ENCODE results near the gene CHRDL2. TPM values are rescaled to one million over a fixed set of nuclear protein-coding genes. Genes with fewer than 3 reads are reported as not detected.
"Not testable (repeated sequence)": the region's sequence is repeated elsewhere in the genome, so short reads cannot be mapped to it uniquely, and the experiment has no call there.

CHRDL2 gene
- total and polyA plus RNA-seq, 9 donors = 0.22 to 12.3 (median 2.7) TPM; not detected in 4

- TF ChIP-seq EP300 (IDR thresholded peaks at IDR 0.05) (no peak), CTCF (IDR thresholded peaks at IDR 0.05) (no peak), POLR2A (IDR thresholded peaks at IDR 0.05) (no peak)
- intact Hi-C loops (cut with DNase I) = no loop called here
- Histone ChIP-seq H3K9me3 (no peaks in the 10 kb centered on the region), H3K27ac (no peak overlapping the region), H3K4me3 (no peak overlapping the region), H3K4me1 (ENCODE audit: insufficient read depth) (peaks cover 6% of the 10 kb centered on the region), H3K27me3 (no peaks in the 10 kb centered on the region), H3K36me3 (no peaks in the 10 kb centered on the region)
- DNase-seq = no peak
- WGBS, 3 donors = 43 to 52% (median 48%) methylated on average over 1 of the region's 1 CpG
Measured at GRCh38 chr11:74755395-74755995, 24.3 kb upstream of the CHRDL2 start.

DNA sequence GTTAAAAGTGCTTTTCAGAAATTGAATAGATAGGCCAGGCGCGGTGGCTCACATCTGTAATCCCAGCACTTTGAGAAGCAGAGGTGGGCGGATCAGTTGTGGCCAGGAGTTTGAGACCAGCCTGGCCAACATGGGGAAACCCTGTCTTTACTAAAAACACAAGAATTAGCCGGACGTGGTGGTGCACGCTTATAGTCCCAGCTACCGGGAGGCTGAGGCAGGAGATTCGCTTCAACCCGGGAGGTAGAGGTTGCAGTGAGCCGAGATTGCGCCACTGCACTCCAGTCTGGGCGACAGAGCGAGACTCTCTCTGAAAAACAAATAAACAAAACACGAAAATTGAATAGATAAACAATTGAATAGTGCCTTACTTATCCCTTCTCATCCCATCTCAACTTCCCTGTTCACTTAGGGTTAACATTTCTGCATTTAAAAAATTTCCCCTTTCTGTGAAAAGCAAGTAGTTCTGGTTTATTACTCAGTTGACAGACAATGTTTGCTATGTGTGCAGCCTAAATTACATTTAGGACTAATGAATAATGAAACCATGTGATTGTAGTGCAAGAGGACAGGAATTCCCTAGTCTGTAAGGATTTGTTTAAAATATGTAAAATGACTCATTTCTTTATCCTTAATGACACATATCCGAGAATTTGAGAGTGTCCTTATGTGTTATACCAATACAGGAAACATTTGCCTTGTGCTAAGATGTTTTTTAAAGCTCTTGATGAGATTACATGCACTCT is 23.5 kb upstream of the CHRDL2 start:
- TF ChIP-seq CTCF (IDR thresholded peaks at IDR 0.05) = no peak
- TF ChIP-seq POLR2A (IDR thresholded peaks at IDR 0.05) = no peak
- TF ChIP-seq EP300 (IDR thresholded peaks at IDR 0.05) = no peak
- H3K36me3 ChIP-seq = no peaks in the 10 kb centered on the region
- peaks cover 6% of the 10 kb centered on the region for H3K4me1 ChIP-seq (ENCODE audit: insufficient read depth)
- H3K27me3 ChIP-seq = no peaks in the 10 kb centered on the region
- 75 to 83% (median 76%) methylated on average over 15 of the region's 15 CpGs for WGBS, 3 donors
- H3K9me3 ChIP-seq = no peaks in the 10 kb centered on the region
- no peak overlapping the region for H3K4me3 ChIP-seq
- no peak overlapping the region for H3K27ac ChIP-seq
- intact Hi-C loops (cut with DNase I) = no loop called here
- no peak for DNase-seq

DNA sequence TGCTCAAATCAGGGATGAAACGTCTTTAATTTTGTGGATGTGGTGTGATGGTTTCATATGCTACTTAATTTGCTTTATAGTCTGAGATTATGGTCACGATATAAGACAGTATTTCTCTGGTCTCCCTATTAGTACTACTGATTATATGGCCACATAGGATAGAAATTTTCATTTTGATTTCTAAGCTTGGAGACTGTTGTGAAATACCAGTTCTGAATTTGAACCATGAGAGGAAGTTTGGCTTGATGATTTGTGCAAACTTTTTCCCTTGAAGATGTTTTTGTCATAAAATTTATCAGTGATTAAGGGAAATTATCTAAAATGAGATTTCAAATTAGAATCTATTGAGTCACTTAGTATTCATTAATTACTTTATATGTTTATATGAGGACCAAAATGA is 20.1 kb upstream of the CHRDL2 start:
- H3K27me3 ChIP-seq = no peaks in the 10 kb centered on the region
- TF ChIP-seq EP300 (IDR thresholded peaks at IDR 0.05) (no peak), POLR2A (IDR thresholded peaks at IDR 0.05) (no peak), CTCF (IDR thresholded peaks at IDR 0.05) (no peak)
- no peak overlapping the region for H3K27ac ChIP-seq
- H3K4me3 ChIP-seq = no peak overlapping the region
- peaks cover 9% of the 10 kb centered on the region for H3K4me1 ChIP-seq (ENCODE audit: insufficient read depth)
- H3K36me3 ChIP-seq = no peaks in the 10 kb centered on the region
- DNase-seq = no peak
- 77 to 78% (median 77%) methylated on average over 2 of the region's 2 CpGs for WGBS, 3 donors
- H3K9me3 ChIP-seq = no peaks in the 10 kb centered on the region
- intact Hi-C loops (cut with DNase I) = no loop called here

- H3K4me3 ChIP-seq; H3K27me3 ChIP-seq; H3K4me1 ChIP-seq (ENCODE audit: insufficient read depth); H3K36me3 ChIP-seq; DNase-seq; H3K9me3 ChIP-seq; intact Hi-C loops (cut with DNase I); H3K27ac ChIP-seq: not testable (repeated sequence)
- 91 to 94% (median 92%) methylated on average over 14 of the region's 14 CpGs for WGBS, 3 donors
Measured at GRCh38 chr11:74750598-74750997, 19.4 kb upstream of the CHRDL2 start.

DNA sequence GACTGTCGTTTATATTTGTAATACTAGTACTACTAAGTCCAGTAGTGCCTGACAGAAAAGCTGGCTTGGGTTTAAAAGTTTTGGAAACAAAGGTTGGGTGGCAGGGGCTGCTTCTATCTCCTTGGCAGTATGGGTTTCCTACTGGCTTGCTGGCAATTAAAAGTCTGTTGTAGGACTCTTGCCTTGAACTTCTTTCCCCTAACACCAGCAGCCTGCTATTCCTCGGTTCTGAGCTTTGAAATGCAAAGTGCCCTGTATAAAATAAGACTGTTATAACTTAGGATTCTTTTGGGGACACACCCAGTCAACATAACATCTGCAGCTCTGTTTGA is 18.7 kb upstream of the CHRDL2 start:
- no peaks in the 10 kb centered on the region for H3K36me3 ChIP-seq
- no peaks in the 10 kb centered on the region for H3K27me3 ChIP-seq
- DNase-seq = no peak
- WGBS, 3 donors = 2% methylated on average over 2 of the region's 2 CpGs
- intact Hi-C loops (cut with DNase I) = loop anchor here in 1 of 4 donors (10.0 kb wide), 1 partner anchor 1415 kb away; no protein-coding TSS in a partner anchor
- no peak for TF ChIP-seq EP300 (IDR thresholded peaks at IDR 0.05)
- TF ChIP-seq CTCF (IDR thresholded peaks at IDR 0.05) = no peak
- no peak for TF ChIP-seq POLR2A (IDR thresholded peaks at IDR 0.05)
- H3K27ac ChIP-seq = peak overlapping the region in 1 of 2 donors; percentile 94
- H3K4me1 ChIP-seq (ENCODE audit: insufficient read depth) = peaks cover 7% of the 10 kb centered on the region
- no peaks in the 10 kb centered on the region for H3K9me3 ChIP-seq
- H3K4me3 ChIP-seq = peak overlapping the region; percentile 90

Measured in ovary (tissue), 9 donors.